HG03095 (cell line): ENCODE results near the gene BPIFB3.

Source experiments
- ATAC-seq: cut with Tn5 transposase; IDR thresholded peaks from one replicate; pipeline ENCODE4 v1.9.1; 2021; ENCODE audit warnings: moderate library complexity; ENCODE audit not compliant: unreplicated experiment

The BPIFB3 gene, protein sequence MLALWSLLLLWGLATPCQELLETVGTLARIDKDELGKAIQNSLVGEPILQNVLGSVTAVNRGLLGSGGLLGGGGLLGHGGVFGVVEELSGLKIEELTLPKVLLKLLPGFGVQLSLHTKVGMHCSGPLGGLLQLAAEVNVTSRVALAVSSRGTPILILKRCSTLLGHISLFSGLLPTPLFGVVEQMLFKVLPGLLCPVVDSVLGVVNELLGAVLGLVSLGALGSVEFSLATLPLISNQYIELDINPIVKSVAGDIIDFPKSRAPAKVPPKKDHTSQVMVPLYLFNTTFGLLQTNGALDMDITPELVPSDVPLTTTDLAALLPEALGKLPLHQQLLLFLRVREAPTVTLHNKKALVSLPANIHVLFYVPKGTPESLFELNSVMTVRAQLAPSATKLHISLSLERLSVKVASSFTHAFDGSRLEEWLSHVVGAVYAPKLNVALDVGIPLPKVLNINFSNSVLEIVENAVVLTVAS

DNA sequence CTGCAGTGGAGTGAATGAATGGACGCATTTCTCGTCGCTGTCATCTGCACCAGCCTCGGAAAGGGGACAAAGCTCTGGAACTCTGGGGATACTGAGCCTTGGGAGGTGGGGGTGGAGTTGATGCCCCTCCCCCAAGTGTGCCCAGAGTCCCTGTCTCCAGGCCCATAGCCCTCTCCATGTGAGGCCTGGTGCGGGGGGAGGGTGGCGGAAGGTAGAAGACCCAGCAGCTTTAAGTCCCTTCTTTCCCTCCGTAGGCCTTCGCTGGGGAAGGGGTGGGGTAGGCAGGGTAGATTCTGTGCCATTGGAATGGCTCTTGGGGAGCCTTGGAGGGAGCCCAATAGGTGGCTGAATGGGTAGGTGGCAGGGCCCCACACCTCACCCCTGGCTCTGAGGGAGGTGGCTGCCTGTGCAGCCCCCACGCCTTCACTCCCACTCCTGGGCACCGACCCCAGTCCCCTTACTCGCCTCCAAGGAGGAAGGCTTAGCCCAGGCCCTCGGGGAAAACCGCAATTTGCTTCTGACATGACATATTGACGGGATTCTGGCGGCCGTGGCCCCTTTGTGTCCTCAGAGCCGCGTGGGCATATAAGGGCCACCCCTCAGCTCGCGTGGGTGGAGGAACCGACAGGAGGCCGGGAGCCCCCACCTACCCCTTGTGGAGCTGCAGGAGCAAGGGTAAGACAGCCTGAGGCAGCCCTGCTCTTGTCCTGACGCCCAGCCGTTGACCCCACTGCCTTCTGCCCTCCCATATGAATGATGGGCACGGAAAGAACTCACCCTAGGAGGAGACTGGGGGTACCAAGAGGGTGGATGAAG lies at the start of gene BPIFB3:
Gene BPIFB3 (plus strand): TSS at position 613 of the 816 bp plus-strand sequence. CDS start 1,533 bp downstream, outside the sequence.
- ATAC-seq, result no peak

DNA sequence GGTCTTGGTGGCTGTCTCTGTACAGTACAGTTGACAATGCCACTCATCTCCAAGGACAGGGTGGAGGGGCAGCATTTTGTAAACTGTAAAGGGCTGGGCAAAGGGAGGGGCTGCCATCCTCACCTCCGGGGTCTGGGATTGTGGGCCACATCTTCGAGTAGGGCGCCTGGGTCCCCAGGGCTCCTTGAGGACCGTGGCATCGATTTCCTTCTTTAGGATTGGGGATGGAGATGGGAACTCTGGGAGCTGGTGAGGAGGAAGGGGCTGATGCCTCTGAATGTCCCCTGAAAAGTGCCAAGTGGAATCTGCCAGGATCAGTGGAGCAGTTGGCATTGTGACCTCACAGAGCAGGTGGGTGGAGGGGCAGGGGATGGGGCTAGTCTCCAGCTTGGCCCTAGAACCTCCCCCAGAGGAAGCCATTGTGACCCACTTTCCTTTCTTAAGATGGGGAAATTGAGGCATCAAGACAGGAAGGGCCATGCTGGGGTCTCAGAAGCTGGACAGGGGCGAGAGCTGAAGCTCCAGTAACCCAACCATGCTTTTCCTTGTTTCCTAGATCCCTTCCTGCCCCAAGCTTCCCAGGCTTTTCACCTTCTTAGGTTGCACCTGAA lies 49.5 kb upstream of the BPIFB3 start, which contains the start of gene SUN5:
Gene SUN5 (minus strand): TSS at position 293 of the 611 bp plus-strand sequence. CDS start 93 bp downstream, at position 200.
- ATAC-seq, result no peak

DNA sequence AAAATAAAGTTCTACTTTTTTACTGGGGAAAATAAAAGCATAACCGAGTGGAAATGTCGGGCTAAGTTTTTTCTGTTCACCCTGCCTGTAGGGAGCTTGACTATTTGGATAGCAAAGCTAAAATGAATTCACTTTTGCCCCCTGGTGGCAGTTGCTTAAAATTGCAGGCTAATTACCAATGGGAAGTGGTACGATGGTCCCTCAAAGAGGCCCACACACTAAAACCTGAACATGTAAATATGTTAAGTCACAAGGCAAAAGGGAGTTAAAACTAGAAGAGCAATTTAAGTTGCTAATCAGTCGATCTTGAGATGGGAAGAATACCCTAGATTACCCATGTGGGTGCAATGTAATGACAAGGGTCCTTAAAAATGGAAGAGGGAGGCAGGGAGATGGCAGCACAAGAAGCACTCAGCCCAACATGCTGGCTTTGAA lies 48.6 kb upstream of the BPIFB3 start:
- ATAC-seq, result no peak

DNA sequence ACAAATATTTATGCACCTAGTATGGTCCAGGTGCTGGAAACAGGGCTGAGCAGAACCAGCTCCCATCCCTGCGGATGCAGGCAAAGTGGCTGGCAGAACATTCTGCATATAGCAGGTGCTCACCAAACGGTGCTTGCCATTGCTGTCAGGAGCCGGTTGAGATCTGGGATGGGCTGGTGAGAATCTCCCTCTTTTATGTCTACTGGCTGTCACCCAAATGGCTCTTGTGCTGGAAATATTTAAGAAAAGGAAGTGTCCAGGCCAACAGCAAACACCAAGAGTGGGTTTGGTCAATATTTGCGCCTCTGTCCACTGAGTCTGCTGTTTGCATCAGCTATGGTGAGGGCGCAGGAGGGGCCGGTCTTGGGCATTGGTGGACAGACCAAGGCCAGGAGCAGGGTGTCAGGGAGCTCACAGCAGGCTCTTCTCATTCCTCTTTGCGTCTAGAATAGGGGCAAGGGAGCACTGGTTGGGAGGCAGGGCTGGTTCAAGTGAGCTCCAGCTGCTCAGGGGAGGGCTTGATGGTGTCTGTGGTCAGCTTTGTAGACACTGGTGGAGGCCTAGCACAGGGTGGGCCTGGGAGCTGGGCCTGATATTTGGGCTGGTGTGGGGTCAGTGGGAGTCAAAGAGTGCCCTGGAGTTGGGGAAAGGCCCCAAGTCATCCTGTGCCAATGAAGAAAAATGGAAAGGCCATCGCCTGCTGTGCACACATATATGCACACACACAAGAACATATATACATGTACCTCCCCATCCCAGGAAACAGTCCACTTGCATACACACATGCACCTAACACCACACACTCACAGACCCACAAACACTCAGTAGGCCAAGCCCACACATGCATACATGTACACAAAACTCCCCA lies 47.6 kb upstream of the BPIFB3 start:
- ATAC-seq, result no peak

DNA sequence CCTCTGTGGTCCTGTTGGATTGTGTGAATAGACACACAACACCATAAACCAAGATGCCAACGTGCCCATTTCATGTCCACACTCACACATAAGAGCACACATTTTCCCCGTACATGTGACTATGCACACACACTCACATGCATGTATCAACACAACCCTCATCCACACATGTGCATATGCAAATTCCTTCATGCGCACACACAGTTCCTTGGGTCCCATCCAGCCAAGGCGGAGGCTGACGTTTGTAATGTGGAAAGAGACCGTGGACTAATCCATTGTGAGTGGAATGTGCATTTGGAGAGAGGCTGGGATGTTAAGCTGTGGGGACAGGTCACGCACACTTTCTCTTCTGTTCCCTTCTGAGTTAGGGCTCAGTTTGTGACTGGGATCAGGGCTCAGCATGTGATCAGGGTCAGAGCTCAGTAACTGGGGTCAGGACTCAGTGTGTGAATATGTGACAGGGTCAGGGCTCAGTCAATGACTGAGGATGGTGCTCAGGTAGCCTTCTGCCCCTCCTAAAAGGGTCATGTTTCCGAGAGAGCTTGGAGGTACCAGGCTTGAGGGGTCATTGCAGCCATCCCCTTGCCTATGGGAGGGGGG lies 46.8 kb upstream of the BPIFB3 start:
- ATAC-seq, result no peak

DNA sequence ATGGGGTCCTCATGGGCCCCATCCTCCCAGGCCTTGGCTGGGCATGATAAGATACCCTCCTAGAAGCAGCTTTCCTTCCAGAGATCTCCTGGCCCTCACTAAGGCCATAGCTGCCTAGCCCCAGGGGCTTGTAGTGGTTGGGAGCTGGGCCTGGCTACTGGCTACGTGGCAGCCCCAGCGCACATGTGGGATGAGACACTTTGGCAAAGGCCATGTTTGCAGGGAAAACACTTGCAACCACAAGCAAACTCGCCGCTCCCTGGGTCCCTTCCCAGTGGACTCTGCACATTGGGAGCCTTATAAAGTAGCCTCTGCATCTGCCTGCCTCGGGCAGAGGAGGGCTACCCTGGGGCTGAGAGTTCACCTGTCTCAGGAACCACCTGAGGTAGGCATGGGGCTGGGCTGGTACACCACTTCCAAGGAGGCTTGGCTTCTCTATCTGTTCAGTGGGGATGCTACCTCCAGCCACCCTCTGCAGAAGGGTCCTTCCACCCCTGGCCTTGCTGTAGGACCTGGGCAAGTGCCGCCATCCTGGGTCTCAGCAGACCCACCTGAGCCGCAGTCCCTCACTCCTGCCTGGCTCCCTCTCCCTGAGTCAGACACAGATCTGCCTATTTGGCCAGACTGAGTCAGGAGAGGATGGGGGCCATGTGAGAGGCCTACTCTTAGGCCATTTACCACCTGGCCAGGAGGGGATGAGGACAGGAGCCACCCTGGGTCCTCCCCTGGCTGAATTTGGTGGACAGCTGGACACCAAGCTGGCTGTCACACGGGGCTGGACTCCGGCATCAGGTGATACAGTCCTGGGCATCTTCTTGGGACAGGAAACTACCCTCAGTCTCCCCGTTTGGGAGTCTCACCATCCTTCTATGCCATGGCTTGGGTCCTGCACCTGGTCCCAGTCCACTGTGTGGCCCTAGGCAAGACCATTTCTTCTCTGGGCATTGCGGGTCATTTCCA lies 46.0 kb upstream of the BPIFB3 start, which contains the start of gene BPIFB2:
Gene BPIFB2 (plus strand): TSS at position 329 of the 960 bp plus-strand sequence. CDS start 871 bp downstream, outside the sequence.
- no peak for ATAC-seq

DNA sequence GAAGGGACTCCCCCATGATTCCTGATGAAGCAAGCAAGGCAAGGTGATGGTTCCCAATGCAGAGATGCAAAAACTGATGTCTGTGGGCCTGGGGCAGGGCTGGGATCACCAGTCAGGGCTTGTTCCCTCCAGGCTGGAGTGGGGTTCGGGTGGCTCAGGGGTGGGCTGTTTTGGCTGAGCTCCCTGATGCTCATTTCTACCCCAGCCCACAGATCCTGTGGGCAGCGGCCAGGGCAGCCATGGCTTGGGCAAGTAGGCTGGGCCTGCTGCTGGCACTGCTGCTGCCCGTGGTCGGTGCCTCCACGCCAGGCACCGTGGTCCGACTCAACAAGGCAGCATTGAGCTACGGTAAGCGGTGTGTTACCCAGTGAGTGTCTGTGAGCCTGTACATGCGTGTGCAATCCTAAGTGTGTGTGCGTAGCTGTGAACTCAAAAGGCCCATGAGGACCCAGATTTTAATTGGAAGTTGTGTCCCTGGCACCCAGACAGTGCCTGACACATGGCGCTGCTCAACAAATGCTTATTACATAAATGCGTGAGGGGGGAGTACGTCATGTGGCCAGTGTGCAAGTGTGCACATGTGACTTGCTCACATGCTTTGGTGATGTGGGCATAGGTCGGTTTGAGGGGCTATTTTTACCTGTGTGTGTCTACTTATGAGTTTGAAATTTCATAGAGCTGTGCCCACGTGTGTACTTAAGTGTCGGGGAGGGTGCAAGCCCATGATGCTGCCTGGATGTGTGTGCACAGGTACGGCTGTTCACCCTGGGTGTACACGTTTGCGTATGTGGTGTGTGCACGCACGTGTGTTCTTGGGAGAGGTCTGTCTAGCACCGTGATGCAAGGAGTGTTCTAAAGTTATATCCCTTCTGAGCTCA lies 45.1 kb upstream of the BPIFB3 start:
- ATAC-seq, result no peak

DNA sequence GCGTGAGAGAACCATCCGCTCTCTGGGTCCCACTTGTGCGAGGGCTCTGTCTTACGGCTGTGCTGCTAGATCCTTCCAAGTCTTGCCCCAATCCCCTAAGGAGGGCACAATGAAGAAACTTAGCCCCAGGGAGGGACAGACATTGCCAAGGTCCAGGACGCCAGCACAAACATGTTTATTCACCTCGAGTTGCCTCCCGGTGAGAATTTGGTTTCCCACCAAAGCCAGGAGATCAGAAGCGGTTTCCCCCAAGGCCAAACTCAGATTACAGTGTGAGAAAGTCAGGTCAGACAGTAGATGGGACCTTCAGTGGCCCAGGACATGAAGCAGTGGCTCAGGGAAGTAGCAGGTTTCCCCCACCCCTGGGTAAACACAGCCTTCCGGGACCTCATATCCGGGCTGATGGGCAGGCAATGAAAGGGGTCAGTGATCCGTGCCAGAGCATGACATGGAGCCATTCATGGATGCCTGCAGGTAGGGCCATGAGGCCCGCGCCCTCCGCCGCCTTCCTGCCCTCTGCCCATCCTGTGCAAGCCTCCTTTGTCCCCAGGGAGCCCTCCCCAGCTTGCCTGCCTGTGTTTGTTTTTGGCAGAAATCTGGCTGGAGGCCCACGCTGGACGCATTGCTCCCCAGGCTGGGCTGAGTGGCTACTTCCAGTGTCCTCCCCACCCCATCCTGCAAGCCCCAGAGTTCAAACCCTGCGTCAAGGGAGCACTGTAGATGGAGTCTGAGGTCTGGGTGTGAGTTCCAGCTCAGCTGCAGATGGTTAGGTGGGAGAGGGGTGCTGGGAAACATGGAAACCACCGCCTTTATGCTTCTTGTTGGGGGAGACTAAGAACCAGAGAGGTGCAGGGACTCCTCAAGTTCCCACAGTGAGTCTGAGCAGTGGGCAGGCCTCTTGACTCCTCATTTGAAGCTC lies 44.2 kb upstream of the BPIFB3 start:
- ATAC-seq, result no peak

DNA sequence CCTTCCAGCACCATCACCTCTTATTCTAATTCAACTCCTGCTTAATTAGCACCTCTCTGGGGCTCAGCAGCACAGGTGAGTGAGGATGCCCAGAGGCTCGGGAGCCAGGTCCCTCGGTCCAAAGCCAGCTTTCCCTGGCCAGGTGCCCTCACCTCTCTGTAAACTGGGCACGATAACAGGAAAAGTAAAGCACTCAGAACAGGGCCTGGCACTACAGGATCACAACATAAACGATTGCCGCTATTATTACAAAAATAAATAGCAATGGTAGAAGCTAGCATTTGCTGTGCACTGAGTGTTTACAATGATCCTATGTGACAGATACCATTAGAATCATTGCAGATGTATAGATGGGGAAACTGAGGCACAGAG lies 43.6 kb upstream of the BPIFB3 start:
- no peak for ATAC-seq

DNA sequence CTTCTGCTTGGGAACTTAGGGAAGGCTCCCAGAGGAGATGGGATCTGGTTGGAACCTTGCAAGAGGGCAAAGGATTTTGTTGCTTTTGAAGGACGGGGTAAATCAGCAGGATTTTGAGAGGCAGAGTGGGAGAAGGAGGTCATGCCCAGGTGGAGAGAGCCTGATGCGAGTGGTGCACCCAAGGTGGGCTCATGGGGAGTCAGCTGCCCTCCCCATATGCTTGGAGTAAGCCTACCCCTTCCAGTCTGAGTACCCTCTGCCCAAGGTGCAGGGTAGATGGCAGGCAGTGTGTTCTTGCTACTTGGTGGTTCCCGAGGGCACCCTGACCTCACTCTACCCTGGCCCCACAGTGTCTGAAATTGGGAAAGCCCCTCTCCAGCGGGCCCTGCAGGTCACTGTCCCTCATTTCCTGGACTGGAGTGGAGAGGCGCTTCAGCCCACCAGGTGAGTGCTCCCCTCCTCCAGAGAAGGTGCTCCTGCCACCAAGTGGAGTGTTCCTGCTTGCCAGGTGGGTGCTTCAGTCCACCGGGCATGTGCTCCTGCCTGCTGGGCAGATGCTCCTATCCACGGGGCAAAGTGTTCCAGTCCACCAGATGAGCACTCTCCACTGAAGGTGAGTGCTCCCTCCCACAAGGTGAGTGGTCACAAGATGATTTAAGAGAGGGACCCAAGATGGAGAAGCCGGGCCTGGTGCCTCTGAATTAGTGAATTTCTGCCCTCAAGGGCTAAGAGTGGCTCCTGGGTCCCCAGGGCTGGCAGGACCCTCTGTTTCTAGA lies 42.8 kb upstream of the BPIFB3 start:
- ATAC-seq, result no peak

DNA sequence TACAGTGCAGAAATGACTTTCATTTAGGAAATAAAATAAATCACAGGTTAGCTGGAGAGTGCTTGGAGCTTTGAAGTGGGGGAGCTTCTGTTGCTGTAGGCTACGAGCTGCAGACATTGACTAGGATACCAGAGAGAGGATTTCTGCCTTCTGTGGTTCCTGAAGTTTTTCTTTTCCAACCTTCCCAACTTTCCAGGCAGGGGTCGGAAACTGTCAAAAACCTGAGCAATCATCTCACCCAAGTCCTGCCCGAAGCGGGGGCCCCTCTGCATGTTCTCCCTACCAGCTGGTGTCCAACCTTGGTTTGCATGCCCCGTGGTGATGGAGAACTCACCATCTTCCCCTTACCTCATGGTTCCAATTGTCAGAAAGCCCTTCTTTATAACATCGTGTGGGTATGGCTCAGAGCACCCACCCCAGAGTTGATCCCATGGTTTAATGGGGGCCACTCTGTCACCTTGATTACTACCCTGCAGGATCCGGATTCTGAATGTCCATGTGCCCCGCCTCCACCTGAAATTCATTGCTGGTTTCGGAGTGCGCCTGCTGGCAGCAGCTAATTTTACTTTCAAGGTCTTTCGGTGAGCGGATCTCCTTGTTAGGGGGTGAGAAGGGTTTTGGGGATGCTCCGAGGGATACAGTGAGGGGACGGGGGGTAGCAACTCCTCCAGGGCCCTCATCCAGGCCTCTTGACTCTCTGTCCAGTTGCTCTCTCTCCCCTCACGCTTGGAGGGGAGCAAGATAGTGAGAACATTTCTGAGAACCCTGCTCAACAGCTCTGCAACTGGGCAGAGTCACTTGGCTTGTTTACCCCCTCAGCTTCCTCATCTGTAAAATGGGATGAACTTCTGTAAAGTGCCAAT lies 41.1 kb upstream of the BPIFB3 start:
- no peak for ATAC-seq

DNA sequence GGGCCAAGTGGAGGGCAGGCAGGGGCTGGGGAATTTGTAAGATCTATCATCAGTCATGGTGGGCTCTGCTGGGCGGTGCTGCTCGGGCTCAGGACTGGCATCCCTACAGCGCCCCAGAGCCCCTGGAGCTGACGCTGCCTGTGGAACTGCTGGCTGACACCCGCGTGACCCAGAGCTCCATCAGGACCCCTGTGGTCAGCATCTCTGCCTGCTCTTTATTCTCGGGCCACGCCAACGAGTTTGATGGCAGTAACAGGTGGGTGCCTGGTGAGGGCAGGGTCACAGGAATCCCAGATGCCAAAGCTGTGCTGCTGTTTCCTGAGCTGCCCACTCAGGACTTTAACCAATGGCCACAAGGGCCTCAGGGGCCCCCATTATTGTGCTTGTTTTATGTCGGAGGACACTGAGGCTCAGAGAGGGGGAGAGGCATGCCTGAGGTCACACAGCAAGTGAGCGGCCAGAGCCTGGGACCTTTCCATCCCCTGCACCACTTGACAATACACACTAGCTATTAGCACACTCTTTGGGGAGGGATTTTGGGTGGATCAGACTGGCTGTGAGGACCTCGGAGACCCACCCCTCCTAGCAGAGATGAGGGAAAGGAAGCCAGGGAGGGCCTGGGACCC lies 39.9 kb upstream of the BPIFB3 start:
- no peak for ATAC-seq

DNA sequence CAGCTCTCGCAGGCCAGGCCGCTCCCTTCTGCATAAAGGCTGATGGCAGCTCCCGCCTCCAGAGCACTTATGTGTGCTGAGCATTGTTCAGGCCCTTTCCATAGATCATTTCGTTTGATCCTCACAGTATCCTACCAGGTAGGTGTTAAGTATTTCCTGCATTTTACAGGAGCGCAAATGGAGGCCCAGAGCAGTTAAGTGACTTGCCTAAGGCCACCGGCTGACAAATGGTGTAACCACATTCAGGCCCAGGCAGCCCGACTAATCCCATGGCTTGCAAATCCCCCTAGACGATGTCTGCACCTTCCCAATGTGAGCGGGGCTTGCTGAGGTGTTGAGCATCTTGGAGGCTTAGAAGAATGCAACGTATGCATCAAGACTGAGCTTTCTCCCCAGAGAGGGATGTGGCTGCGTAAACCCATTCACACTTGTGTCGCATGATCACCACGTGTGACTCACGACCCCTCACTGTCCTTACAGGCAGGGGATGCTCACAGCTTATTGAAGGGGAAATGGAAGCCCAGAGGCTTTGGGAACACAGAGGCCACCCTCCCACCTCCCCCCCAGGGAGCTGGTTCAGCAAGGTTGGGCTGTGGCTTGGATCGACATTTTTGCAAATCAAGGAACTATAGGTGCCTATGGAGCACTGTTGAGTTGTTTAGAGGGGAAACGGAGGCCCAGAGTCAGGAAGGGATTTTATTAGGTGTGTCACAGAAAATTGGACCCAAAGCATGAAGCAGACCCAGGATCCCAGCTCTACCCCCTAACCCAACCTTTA lies 39.2 kb upstream of the BPIFB3 start:
- no peak for ATAC-seq

DNA sequence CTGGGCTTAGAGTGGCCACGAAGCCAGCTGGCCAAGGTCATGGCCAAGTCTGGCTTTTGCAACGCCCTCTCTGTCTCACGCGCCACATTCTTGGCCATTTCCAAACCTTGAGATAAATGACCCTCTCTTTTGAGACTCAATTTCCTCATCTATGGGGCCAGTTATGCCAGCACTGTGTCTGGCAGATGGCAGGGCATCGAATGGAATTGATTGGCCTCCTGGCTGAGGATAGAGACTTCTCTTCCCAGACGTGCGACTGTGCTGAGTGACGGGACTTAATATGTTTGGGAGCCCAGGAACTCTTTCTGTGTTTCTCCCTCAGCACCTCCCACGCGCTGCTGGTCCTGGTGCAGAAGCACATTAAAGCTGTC lies 38.6 kb upstream of the BPIFB3 start:
- ATAC-seq, result no peak
